Endothelial cell (in vitro differentiated cells): ENCODE data around the gene CTBP2. TPM values are rescaled to one million over a fixed set of nuclear protein-coding genes. Genes with fewer than 3 reads are reported as not detected.
A peak's percentile ranks its signal among the peaks of the same experiment; 100 is the strongest.

Experiments used
- DNase-seq: peaks from one replicate; pipeline ENCODE4 v3.0.0; 2021; ENCODE audit warnings: low spot score
- H3K27ac Mint-ChIP-seq: one replicate; pipeline ENCODE4 v1.8.0; 2021; ENCODE audit warnings: mixed read lengths, inconsistent platforms; ENCODE audit not compliant: unreplicated experiment
- H3K27me3 Mint-ChIP-seq: one replicate; pipeline ENCODE4 v1.8.0; 2021; ENCODE audit warnings: mild to moderate bottlenecking, moderate library complexity, mixed read lengths, inconsistent platforms; ENCODE audit not compliant: unreplicated experiment
- H3K36me3 Mint-ChIP-seq: one replicate; pipeline ENCODE4 v1.8.0; 2021; ENCODE audit warnings: mild to moderate bottlenecking, low read depth, mixed read lengths, inconsistent platforms; ENCODE audit not compliant: unreplicated experiment
- H3K4me1 Mint-ChIP-seq: one replicate; pipeline ENCODE4 v1.8.0; 2021; ENCODE audit warnings: mild to moderate bottlenecking, mixed read lengths, inconsistent platforms; ENCODE audit not compliant: unreplicated experiment
- H3K4me3 Mint-ChIP-seq: one replicate; pipeline ENCODE4 v1.8.0; 2021; ENCODE audit warnings: mild to moderate bottlenecking, mixed read lengths, inconsistent platforms; ENCODE audit not compliant: unreplicated experiment
- H3K9me3 Mint-ChIP-seq: one replicate; pipeline ENCODE4 v1.8.0; 2021; ENCODE audit warnings: mixed read lengths, inconsistent platforms; ENCODE audit not compliant: unreplicated experiment
- total RNA-seq: library from RNA; stranded (reverse); fragmentation: NEBNext Ultra II Directional; extraction: Animal tissue kit (Norgen Biotek cat#: 25700); gene quantifications from one replicate; pipeline ENCODE4 v1.2.1, GENCODE V29; 2021; ENCODE audit not compliant: unreplicated experiment
- TF ChIP-seq, protein P1 (sequence below): fragments of 200-600 bp; sonication (generic); IDR thresholded peaks from one replicate; pipeline ENCODE4 v1.5.0; 2021; ENCODE audit warnings: antibody characterized with exemption; ENCODE audit not compliant: unreplicated experiment

CTBP2 gene
- total RNA-seq, 1 donor from 2014 or later: 145 TPM

- H3K4me3 Mint-ChIP-seq: no peak overlapping the region
- DNase-seq: no peak
- H3K27me3 Mint-ChIP-seq: no peaks in the 10 kb centered on the region
- H3K27ac Mint-ChIP-seq: no peak overlapping the region
- H3K36me3 Mint-ChIP-seq: peaks cover 15% of the 10 kb centered on the region
- no peaks in the 10 kb centered on the region for H3K9me3 Mint-ChIP-seq
- H3K4me1 Mint-ChIP-seq: peaks cover 54% of the 10 kb centered on the region
- TF ChIP-seq, protein P1, sequence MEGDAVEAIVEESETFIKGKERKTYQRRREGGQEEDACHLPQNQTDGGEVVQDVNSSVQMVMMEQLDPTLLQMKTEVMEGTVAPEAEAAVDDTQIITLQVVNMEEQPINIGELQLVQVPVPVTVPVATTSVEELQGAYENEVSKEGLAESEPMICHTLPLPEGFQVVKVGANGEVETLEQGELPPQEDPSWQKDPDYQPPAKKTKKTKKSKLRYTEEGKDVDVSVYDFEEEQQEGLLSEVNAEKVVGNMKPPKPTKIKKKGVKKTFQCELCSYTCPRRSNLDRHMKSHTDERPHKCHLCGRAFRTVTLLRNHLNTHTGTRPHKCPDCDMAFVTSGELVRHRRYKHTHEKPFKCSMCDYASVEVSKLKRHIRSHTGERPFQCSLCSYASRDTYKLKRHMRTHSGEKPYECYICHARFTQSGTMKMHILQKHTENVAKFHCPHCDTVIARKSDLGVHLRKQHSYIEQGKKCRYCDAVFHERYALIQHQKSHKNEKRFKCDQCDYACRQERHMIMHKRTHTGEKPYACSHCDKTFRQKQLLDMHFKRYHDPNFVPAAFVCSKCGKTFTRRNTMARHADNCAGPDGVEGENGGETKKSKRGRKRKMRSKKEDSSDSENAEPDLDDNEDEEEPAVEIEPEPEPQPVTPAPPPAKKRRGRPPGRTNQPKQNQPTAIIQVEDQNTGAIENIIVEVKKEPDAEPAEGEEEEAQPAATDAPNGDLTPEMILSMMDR: no peak
These were observed 41.7 kb downstream of the CTBP2 start for GRCh38 chr10:125118701-125119100.

- Mint-ChIP-seq H3K4me3 (no peak overlapping the region), H3K27me3 (no peaks in the 10 kb centered on the region), H3K36me3 (peaks cover 15% of the 10 kb centered on the region), H3K4me1 (peaks cover 57% of the 10 kb centered on the region), H3K9me3 (no peaks in the 10 kb centered on the region), H3K27ac (no peak overlapping the region)
- DNase-seq: no peak
- TF ChIP-seq, protein P1: no peak
These were observed 42.3 kb downstream of the CTBP2 start for GRCh38 chr10:125118011-125118611.

DNA sequence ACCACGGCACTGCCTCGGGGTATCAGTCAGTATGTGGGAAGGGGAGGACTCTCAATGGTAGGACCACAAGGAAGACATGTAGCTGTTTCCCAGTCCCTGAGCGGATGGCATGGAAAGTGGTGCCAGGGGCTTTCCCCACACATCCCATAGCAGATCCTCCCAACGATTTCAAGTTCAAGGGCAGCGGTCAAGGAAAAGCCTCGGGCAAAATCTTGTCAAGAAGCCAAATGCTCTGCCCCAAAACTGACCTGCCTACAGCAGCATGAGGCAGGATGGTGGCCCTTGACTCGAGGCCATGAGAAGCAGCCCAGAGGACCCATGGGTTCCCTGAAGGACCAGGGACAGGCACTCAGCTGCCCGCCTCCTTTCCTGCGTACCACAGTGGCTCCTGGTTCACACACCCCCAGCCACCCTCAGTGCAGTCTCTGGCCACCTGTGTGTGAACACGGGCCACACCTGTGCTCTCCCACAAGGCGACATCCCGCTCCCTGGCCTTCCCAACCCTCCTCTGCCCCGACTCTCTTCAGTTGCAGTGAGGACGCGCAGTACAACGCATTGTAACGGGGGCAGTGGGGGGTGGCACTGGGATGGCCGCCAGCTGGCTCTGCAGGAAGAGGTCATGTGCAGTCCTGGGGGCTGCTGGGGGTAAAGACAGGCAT, 43.6 kb downstream of the CTBP2 start:
- no peak overlapping the region for H3K27ac Mint-ChIP-seq
- DNase-seq: no peak
- H3K9me3 Mint-ChIP-seq: no peaks in the 10 kb centered on the region
- peaks cover 52% of the 10 kb centered on the region for H3K4me1 Mint-ChIP-seq
- no peaks in the 10 kb centered on the region for H3K27me3 Mint-ChIP-seq
- H3K36me3 Mint-ChIP-seq: peaks cover 11% of the 10 kb centered on the region
- TF ChIP-seq, protein P1: no peak
- H3K4me3 Mint-ChIP-seq: no peak overlapping the region

GRCh38 chr10:125116041-125116649, 44.2 kb downstream of the CTBP2 start:
- TF ChIP-seq, protein P1: no peak
- no peak overlapping the region for H3K4me3 Mint-ChIP-seq
- H3K27me3 Mint-ChIP-seq: no peaks in the 10 kb centered on the region
- H3K27ac Mint-ChIP-seq: peak overlapping the region; percentile 30
- H3K4me1 Mint-ChIP-seq: peaks cover 47% of the 10 kb centered on the region
- H3K36me3 Mint-ChIP-seq: peaks cover 15% of the 10 kb centered on the region
- no peaks in the 10 kb centered on the region for H3K9me3 Mint-ChIP-seq
- no peak for DNase-seq

DNA sequence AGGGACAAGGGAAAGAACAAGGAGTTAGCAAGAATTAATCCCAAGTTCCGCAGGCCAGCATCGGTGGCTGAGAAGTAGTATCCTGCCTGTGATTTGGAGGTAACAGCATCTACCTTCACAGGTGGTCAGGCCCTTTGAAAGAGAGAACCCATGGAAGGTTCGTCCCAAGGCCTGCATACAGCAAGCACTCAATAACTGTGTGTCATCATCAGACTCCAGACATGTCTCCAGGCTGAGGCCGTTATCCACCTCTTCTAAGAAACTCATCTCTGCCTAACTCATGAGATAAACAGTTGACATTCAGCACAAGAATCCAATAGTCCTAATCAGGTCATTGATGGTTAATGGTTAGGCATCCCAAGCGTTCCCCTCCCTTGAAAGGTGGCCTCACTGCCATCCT, 45.0 kb downstream of the CTBP2 start:
- Mint-ChIP-seq H3K4me3 (no peak overlapping the region), H3K4me1 (peaks cover 39% of the 10 kb centered on the region), H3K27me3 (no peaks in the 10 kb centered on the region), H3K9me3 (no peaks in the 10 kb centered on the region), H3K36me3 (peaks cover 15% of the 10 kb centered on the region), H3K27ac (no peak overlapping the region)
- TF ChIP-seq, protein P1: no peak
- no peak for DNase-seq
